Measurements from ENCODE around the gene TEX13A. TPM values are rescaled to one million over a fixed set of nuclear protein-coding genes. Genes with fewer than 3 reads are reported as not detected.
"Not testable (repeated sequence)": the region's sequence is repeated elsewhere in the genome, so short reads cannot be mapped to it uniquely, and the experiment has no call there.

The TEX13A gene, protein sequence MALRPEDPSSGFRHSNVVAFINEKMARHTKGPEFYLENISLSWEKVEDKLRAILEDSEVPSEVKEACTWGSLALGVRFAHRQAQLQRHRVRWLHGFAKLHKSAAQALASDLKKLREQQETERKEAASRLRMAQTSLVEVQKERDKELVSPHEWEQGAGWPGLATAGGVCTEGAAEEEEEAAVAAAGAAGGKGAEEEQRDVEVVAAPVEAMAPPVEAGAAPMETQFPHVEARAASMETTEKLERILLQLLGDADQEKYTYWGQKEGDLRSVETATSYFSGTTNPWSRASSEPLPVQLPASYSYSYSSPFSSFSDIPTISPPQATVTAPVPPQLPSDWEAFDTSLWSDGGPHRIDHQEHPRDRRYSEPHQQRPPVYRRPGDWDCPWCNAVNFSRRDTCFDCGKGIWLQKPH
- not detected for total RNA-seq
- long read RNA-seq, donor 1, result 0 reads
- long read RNA-seq, donor 2, result 0 reads

DNA sequence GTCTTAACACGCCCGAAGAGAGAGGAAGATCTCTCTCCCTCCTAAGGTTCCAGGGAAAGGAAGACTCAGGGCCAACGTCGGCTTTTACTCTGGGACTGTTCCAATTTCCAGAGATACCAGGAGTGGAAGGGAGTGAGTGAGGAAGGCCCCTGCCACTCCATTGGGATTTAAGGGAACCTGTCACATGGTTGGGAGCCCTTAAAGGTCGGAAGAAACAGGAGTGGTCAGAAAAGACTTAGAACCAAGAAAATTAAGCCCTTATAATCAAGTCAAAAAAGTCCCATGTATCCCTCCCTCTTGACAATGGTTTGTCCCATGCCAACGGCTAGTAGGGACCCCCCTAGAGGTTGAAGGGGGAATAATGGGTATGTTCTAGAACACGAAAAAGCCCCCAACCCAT, at the start of gene TEX13A:
Gene TEX13A (minus strand): TSS at position 59 of the 400 bp plus-strand sequence. CDS start 297 bp downstream, outside the sequence.
- DNase-seq (ENCODE audit: low spot score), result no peak
- intact Hi-C loops (cut with DNase I), result no loop called here

DNA sequence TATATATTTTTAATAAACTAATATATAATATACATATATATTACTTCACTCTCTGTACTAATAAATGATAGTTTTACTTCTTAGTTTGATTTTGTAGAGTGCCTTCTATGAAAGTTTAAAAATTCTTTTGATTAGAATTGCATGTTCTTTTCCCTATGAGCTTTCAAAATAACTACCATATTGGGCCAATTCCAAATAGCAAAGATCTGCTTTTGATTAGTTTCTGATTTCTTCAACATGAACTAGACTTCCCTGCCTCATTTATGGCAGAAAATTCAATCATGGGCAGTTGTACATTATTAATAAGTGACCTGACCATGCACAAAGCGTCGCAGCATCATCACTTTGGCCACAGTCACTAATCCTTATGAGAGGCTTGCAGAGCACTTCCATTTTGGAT, 48.9 kb upstream of the TEX13A start:
- DNase-seq (ENCODE audit: low spot score), result no peak
- intact Hi-C loops (cut with DNase I), result no loop called here

DNA sequence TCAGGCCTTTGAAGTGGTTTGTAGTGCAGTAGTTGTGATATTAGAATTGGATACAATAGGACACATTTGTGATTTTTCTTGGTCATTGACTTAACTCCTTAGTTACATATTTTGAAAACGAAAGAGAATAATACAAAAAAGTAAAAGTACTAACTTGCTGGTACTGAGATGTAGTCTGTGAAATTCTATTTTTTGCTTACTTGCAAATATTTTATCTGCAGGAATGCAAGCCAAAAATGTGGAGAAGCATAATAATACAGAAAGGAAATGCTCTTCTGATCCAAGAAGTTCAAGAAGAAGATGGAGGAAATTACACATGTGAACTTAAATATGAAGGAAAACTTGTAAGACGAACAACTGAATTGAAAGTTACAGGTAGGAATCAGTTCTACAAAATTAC, 46.7 kb upstream of the TEX13A start:
- DNase-seq (ENCODE audit: low spot score), result no peak
- intact Hi-C loops (cut with DNase I), result no loop called here

DNA sequence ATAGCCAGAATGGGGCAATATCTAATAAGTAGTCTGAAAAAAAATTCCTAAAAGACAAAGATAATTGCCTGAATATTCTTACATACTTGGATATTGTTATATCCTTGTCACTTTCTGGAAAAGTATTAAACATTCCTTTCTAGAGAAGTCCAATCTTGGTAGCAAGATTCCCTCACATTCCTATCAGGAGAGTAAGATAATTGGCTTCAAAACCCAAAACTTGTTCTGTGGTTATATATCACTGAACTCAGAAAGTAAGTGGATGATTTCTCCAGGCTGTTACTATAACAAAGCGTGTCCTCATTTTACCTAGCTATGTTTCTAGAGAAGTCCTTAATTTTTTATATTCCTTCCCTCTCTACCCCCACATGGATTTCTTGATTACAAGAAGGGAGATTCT, 46.0 kb upstream of the TEX13A start:
- no peak for DNase-seq (ENCODE audit: low spot score)
- intact Hi-C loops (cut with DNase I), result no loop called here

DNA sequence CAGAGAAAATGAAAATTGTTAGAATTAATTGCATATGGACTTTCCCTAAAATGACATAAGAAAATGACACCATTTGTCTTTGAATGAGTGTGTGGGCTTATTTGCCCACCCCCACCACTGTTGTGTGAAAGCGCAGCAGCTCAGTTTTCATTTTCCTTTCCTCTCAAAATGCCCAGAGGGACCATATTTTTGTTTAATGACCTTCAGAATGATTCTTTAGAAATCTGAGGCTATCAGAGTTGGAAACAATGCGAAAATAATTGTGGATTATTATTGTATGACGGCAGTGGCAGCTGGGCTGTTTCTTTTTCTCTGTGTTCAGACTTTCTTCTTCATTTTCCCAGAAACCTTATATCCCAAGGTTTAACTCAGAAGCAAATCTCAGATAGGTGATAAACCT, 44.6 kb upstream of the TEX13A start:
- intact Hi-C loops (cut with DNase I), result no loop called here
- DNase-seq (ENCODE audit: low spot score), result no peak

DNA sequence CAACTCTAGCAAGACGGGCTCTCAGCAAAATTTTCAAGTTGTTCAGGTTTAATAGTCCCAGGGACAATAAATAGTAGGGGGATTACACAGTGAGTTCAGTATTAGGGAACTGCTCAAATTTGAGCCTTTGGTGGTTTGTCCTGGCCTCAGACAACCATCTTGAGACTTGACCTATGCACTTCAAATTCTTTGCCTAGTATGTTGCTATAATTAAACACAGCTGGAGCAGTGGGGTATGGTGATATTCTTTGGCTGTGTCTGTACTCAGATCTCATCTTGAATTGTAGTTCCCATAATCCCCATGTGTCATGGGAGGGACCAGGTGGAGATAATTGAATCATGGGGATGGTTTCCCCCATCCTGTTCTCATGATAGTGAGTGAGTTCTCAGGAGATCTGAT, 43.3 kb upstream of the TEX13A start:
- no peak for DNase-seq (ENCODE audit: low spot score)
- intact Hi-C loops (cut with DNase I), result no loop called here

DNA sequence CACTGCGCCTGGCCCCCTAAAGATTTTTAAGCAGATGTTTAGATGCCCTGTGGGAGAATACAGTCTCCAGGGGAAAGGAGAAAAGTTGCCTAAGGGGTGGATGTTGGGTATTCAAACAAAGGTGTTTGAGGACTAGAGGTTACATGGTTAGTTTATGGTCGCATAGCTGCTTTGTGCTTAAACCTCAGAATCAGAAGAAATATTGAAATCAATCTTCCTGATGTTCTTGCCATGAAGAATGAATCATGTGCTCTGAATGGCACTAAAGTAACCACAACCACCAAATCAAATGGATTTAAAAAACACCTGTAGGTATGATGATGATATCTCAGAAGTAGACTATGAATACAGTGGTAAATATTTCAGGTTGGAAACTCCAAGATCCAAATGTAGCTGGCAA, 42.7 kb upstream of the TEX13A start:
- DNase-seq (ENCODE audit: low spot score), result no peak
- intact Hi-C loops (cut with DNase I), result no loop called here

DNA sequence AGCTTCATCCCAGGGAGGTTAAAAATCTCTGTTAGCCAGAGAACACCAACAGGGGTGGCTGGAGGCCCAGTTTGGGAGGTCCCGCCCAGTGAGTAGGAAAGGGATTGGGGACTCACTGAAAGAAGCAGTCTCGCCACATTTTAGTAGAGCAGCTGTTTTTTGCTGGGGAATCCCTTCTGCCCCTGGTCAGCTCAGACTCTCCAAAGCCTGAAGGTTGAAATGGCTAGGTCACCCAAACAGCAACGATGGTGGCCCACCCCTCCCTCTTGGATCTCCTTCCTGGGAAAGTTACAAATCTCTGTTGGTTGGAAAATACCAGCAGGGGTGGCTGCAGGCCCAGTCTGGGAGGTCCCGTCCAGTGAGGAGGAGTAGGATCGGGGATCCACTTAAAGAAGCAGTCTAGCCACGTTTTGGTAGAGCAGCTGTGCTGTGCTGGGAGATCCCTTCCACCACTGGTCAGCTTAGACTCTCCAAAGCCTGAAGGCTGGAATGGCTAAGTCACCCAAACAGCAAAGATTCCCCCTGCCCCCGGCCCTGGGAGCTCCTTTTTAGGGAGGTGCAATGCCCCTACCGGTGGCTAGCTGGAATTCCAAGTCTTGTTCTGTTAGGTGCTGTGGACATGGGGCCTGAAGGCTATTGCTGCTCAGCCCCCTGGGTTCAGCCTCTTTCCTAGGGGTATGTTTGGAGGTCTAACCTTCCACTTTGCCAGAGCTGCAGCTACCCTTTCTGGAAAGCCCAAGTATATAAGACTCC, 40.0 kb upstream of the TEX13A start:
- peak; percentile 68 for DNase-seq (ENCODE audit: low spot score)
- intact Hi-C loops (cut with DNase I), result no loop called here

DNA sequence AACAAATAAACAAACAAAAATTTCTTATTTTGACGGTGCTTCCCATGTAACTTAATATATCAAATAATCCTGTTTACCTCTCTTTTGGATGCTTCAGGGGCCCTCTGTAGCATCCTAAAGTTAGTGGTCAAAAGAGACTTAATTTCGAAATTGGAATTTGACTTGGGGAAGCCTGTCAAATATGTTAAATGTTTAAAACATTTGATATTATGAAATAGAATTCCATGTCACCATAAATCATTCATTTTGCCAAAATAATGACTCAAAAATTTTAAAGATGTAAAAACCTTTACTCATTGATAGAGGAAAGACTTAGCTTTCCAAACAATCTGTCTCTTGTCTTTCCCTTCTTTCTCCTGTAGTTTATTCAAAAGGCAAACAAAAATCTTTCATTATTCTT, 20.6 kb upstream of the TEX13A start:
- intact Hi-C loops (cut with DNase I), result no loop called here
- no peak for DNase-seq (ENCODE audit: low spot score)

DNA sequence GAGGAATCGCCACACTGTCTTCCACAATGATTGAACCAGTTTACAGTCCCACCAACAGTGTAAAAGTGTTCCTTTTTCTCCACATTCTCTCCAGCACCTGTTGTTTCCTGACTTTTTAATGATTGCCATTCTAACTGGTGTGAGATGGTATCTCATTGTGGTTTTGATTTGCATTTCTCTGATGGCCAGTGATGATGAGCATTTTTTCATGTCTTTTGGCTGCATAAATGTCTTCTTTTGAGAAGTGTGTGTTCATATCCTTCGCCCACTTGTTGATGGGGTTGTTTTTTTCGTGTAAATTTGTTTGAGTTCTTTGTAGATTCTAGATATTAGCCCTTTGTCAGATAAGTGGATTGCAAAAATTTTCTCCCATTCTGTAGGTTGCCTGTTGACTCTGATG, 16.9 kb upstream of the TEX13A start:
- intact Hi-C loops (cut with DNase I); DNase-seq (ENCODE audit: low spot score): not testable (repeated sequence)

DNA sequence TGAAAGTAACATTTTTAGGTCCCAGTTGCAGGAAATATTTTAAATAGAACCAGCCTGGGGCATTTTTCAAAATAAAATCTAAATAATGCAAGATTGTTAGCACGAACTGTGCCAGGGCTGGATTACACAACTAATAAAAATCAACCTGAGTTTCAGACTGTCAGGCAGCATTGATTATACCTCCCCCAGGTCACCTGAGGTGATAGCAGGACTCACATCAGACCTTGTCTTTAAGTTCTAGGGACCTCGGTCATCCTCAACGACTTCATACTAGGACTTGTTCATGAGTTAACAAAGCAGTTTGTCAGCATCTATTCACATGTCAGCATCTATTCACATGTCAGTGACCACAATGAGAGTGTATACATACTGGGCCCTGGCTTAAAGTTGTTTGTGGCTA, 8.7 kb upstream of the TEX13A start:
- intact Hi-C loops (cut with DNase I), result no loop called here
- no peak for DNase-seq (ENCODE audit: low spot score)

DNA sequence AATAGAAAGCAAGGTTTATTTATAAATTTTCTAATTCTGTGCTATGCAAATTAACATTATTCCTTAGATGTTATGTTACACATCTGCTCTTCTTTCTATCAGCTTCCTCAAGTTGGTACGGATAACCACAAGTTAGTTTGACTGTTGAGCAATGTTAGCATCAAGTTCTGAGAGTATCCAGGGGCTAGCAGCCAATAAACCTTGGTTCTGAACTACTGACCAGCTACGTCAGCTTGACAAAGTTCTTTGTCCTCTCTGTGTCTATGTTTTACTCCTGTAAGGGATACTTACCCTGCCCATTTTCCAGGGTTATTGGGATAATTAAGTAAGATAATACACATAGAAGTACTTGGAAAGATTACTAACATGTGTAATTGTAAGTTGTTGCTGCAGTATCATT, 8.1 kb upstream of the TEX13A start:
- intact Hi-C loops (cut with DNase I), result no loop called here

DNA sequence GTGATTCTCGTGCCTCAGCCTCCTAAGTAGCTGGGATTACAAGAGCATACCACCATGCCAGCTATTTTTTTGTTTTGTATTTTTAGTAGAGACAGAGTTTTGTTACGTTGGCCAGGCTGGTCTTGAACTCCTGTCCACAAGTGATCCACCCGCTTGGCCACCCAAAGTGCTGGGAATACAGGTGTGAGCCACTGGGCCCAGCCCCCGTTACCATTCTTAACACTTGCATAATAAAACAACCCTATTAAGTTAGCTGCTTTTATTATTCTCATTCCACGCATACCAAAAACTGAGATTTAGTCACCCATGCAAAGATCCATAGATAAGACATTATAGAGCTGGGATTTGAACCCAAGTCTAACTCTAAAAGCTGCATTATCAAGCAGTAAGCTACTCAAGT, 6.0 kb upstream of the TEX13A start:
- intact Hi-C loops (cut with DNase I), result no loop called here
- peak; percentile 52 for DNase-seq (ENCODE audit: low spot score)

More for the DNA sequence above, 8.1 kb upstream of the TEX13A start:
- DNase-seq (ENCODE audit: low spot score), result no peak

DNA sequence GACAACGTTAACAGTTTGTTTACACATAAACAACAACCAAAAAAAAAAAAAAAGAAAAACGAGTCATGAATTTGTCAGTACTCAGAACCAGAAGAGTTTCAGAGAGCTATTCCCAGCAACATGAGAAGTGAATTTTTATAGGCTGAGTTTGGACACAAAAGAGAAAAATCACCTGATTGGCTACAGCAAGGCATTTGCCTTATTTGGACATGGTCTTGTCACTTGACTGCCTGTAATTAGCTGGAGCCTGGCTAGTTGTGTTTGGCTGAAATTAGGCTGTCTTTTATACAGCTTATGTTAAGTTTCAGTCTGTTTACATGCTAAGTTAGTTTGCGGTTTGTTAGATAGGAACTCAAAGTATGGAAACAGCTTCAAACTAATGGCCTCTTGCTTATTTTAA, 880 bp upstream of the TEX13A start:
- no peak for DNase-seq (ENCODE audit: low spot score)
- intact Hi-C loops (cut with DNase I), result no loop called here

DNA sequence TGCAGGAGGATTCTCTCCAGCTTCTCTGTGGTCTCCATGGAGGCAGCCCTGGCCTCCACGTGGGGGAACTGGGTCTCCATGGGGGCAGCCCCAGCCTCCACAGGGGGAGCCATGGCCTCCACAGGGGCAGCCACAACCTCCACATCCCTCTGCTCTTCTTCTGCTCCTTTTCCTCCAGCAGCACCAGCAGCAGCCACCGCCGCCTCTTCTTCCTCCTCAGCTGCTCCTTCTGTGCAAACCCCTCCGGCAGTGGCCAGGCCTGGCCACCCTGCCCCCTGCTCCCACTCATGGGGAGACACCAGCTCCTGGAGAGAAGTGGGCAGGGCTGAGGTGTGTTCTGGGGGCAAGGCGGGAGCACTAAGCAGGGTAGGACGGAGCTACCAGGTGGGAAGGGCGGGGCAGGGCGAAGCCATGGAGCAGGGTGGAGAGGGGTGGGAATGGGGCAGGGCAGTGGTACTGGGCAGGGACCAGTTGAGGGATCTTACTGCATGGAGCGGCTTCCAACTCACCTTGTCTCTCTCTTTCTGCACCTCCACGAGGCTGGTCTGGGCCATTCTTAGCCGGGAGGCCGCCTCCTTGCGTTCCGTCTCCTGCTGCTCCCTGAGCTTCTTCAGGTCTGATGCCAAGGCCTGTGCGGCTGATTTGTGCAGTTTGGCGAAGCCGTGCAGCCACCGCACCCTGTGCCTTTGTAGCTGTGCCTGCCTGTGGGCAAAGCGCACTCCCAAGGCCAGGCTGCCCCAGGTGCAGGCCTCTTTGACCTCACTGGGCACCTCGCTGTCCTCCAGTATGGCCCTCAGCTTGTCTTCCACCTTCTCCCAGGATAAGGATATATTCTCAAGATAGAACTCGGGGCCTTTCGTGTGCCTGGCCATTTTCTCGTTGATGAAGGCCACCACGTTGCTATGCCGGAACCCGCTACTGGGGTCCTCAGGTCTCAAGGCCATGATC, 766 bp downstream of the TEX13A start:
- intact Hi-C loops (cut with DNase I), result no loop called here

DNA sequence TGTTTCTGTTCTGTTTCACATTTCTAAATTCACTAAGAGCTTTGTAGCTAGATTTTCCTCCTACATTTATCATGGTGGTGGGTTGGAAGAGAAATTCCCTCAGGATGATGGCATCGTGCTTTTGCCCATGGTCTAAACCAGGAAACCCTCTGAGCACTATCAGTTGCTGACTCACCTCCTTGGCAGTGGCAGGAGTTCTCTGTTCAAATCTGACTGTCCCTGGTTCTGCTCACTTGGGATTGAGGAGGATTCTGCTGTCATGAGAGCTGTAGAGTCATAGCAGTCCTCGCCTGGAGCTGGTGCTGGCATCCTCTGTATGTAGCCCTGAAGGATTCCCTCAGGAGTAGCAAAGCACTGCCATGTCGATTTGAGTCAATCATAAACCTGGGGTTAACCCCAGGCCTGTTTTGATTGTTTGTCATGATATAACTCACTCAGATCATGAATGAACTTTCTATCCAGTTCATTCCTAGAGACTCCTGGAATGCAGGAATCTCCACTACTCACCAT, 9.4 kb downstream of the TEX13A start:
- intact Hi-C loops (cut with DNase I), result loop anchor here in 1 of 2 donors (5.0 kb wide), 1 partner anchor 1994 kb away; the partner anchor contains the start of gene BEX4
- no peak for DNase-seq (ENCODE audit: low spot score)

More for the DNA sequence above, 766 bp downstream of the TEX13A start:
- peak; percentile 71 for DNase-seq (ENCODE audit: low spot score)

DNA sequence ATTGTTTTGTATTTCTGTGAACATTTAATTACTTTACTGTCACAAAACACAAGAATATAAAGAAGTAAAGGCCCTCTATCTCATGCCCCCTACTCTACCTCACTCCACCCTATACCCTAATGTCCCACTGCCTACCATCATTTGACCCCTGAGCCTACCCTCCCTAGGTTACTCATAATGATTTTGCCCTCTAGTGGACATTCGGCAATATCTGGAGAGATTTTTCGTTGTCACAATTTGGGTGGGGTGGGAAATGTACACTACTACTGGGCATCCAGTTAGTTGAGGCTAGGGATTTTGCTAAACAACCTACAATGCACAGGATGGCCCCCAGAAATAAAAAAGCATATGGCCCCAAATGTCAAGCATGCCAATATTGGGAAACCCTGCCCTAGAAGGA, 10.2 kb downstream of the TEX13A start:
- DNase-seq (ENCODE audit: low spot score), result no peak
- intact Hi-C loops (cut with DNase I), result loop anchor here in 1 of 2 donors (5.0 kb wide), 1 partner anchor 1993 kb away; the partner anchor contains the start of gene BEX4

DNA sequence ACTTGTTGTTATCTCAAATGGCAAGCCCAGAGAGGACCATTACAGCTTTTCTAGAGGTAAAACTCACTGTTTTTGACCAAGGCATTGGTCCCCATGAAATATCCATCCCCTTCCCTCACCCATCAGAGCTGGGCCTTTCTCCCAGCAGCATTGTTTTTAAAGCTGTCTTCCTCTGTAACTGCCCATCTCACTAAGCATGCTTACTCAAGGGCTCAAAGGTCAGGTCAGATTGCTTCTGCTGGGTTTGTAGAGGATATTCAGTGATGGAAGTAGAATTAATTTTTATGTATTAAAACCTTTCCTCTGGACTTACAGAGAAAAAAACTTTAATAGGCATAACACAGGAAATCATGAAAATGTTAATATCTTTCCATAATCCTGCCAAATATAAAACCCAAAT, 11.1 kb downstream of the TEX13A start:
- DNase-seq (ENCODE audit: low spot score), result no peak
- intact Hi-C loops (cut with DNase I), result no loop called here

DNA sequence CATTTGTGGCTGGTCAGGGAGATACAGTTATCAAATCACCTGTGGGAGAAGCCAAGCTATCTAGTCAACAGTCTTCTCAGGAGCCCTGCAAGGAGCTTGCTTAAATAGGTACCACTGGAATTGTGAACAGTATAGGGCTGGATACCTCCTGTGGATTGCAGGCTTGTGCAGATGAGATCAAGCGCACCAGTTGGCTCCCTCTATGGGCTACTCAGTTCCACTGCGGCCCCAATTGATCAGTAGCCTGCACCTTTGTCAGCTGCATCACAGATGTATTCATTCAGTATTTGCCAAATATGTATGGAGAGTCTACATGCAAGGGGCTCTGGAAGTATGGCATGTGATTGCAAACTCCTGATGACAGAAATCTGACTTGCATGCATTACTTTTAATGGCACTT, 28.6 kb downstream of the TEX13A start:
- intact Hi-C loops (cut with DNase I), result no loop called here
- DNase-seq (ENCODE audit: low spot score), result no peak

All from posterior vena cava (tissue), 2 donors.